ENCODE measurements around the gene ZNF366.

ZNF366 gene

DNA sequence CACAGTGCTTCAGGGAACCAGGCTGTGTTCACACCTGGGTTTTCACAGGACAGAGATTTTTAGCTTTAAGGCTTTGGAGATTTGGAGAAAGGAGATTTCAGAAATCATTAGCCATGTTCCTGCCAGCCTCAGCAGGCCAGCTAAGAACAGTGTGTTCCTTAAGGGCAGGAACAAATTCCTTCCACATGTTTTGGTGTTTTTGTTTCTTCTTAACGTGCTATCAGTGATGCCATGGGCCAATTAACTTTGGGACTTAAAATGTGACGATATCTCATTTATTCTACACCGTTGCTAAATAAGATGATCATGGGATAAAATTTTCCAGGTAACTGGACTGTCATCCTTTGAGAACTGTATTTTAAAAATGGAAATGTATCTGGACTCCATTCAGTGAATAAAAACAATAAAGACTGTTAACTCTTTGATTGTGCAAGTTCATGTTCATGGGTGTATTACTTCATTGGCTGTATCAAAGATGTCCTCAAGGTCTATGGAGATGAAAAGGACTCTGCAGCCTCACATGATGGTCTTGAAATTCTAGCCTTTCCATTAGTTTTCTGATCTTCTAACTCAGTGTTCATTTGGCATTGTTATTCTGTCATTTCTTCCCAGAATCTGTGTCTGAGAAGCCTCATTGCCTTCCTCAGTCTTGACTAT lies 72.3 kb downstream of the ZNF366 start:
- TF ChIP-seq, protein P1, sequence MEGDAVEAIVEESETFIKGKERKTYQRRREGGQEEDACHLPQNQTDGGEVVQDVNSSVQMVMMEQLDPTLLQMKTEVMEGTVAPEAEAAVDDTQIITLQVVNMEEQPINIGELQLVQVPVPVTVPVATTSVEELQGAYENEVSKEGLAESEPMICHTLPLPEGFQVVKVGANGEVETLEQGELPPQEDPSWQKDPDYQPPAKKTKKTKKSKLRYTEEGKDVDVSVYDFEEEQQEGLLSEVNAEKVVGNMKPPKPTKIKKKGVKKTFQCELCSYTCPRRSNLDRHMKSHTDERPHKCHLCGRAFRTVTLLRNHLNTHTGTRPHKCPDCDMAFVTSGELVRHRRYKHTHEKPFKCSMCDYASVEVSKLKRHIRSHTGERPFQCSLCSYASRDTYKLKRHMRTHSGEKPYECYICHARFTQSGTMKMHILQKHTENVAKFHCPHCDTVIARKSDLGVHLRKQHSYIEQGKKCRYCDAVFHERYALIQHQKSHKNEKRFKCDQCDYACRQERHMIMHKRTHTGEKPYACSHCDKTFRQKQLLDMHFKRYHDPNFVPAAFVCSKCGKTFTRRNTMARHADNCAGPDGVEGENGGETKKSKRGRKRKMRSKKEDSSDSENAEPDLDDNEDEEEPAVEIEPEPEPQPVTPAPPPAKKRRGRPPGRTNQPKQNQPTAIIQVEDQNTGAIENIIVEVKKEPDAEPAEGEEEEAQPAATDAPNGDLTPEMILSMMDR (IDR thresholded peaks at IDR 0.05; ENCODE audit: low read depth, low read length) = no peak
- H3K4me3 ChIP-seq (ENCODE audit: low read depth, low read length) = no peak overlapping the region

DNA sequence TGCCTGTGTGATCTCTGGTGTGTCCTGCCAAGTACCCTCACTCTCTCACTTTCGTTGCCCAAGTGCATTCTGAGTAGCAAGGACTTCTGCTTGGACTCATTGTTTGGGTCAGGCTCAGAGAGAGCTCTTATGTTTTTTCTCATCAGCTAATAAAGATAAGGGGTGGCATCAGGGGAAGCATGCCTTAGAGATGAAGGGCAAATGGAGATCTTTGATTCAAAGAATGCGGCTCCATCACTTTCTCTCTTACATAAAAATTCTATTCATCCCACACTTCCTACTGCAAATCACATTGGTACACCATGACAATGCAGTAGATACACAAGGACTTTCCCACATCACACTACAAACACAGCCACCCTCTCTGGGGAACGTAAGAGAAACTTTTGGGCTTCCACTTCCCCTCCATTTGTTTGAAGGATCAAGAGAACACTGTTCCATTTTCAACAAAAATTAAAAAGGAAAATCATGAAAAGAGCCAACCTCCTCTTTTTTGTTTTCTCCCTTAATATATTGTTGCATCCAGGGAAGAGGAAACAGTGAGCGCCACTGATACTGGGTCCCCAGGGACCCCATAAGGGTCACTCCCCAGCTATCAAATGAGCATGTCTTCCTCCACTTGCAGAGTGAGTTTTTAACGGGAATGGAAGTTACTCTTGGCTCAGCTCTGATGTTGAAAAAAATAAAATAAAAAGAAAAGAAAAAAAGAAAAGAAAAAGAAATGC lies 73.0 kb downstream of the ZNF366 start:
- no peak overlapping the region for H3K4me3 ChIP-seq (ENCODE audit: low read depth, low read length)
- TF ChIP-seq, protein P1 (IDR thresholded peaks at IDR 0.05; ENCODE audit: low read depth, low read length) = no peak

DNA sequence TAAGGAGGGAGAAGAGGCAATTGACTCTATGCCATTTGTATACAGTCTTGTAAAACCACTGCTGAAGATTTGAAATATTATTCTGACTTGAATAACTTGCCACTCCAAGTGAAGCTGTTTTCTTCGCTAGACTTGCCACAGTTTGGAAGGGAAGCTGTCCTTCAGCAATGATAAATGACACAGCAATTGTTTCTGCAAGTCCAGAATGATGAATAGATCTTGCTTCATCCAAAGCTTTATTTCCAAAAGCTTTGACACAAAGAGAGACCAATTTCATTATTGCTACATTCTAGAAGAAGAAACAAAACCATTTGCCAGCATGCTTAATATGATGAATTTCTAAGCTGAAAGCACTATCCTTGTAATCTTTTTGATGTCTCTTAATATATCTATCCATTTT lies 73.7 kb downstream of the ZNF366 start:
- TF ChIP-seq, protein P1 (IDR thresholded peaks at IDR 0.05; ENCODE audit: low read depth, low read length) = no peak
- no peak overlapping the region for H3K4me3 ChIP-seq (ENCODE audit: low read depth, low read length)

DNA sequence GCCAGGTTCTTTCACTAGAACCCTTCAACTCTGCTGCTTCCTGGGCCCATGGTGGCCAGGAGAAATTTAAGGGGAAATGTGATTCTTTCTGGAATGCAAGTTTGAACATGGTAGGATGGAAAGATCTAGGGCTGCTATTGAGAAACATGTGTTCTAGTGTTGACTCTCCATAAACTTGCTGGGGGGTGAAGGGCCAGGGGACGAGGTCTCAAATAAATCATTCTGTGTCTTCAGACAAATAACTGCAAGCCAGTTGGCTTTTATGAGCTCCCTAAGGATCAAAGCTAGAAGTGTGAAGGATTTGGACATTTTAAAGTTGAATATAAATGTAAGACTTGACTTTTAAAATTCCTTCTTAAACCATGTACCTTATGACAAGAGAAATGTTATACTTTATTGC lies 78.5 kb downstream of the ZNF366 start:
- H3K4me3 ChIP-seq (ENCODE audit: low read depth, low read length) = no peak overlapping the region
- TF ChIP-seq, protein P1 (IDR thresholded peaks at IDR 0.05; ENCODE audit: low read depth, low read length) = no peak

DNA sequence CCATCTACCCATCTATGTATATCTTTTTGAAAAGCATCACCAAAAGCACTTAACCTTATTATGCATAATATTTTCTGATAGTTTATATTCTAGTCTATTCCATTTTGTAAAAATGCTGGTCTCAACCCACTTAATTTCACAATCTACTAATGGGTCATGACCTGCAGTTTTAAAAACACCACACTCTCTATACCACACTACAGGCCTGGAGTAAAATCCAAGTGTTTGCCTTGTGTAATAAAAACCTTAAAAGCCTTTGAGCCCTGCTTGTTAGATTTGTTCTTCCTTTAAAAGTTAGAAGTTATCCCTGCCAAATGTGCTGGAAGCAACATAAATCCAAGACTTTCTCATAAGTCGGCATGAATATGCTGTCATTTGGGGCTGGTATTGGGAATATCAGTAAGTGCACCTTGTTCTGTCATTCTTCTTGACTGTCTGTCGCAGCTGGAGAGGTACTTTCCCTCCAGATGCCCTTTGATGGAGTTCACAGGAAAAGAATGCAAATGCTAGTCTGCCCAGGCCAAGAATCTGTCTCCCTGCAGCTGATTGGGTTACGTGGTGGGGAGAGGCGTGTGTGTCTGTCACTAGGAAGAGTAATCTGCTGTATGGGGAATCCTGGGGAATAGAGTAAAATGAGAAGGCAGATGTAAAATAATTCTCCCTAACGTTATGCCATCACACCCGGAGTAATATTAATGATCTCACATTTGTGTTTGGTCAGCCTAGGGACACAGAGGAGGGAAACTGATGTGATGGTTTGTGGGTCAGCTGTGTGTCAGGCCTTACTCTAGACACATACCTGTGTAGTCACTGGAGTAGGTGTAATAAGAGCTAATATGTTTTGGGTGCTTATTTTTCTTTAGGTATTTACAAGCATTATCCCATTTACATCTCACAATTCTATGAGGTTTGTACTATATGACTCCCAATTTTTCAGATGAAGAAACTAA lies 79.4 kb downstream of the ZNF366 start:
- TF ChIP-seq, protein P1 (IDR thresholded peaks at IDR 0.05; ENCODE audit: low read depth, low read length) = no peak
- H3K4me3 ChIP-seq (ENCODE audit: low read depth, low read length) = no peak overlapping the region

DNA sequence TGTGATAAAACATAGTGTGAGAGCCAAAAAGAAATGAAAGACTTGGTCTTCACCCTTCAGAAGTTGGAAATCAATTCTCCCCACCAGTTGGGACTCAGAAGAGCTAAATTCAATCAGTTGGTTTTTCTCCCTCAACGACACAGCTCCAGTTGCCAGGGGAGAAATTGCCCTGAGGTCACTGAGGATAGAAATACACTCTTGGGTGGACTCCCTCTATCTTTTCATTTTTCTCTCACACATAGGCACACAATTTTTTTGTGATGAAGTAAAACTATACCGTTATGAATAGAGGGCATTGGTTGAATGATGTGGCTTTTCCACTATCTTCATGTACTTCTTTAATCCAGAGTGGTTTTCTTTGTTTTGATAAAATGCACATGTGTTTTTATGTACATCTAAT lies 80.2 kb downstream of the ZNF366 start:
- TF ChIP-seq, protein P1 (IDR thresholded peaks at IDR 0.05; ENCODE audit: low read depth, low read length) = no peak

More for the DNA sequence above, 80.2 kb downstream of the ZNF366 start:
- no peak overlapping the region for H3K4me3 ChIP-seq (ENCODE audit: low read depth, low read length)

Measured in WI38 (cell line).